ENCODE data around the gene MAML3.

Gene MAML3

DNA sequence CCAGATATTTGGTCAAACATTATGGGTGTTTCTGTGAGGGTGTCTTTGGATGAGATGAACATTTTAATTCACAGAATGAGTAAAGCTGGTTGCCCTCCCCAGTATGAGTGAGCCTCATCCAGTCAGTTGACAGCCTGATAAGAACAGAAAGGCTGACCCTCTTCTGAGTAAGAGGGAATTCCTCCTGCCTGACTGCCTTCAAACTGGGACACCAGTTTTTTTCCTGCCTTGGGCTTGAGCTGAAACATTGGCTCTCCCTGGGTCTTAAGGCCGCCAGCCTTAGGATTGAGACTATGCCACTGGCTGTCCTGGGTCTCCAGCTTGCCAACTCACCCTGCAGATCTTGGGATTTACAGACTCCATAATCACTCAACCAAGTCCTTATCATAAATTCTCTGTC lies 14.5 kb upstream of the MAML3 start:
- H3K9me3 ChIP-seq (ENCODE audit: control insufficient read depth, insufficient read depth, low read length) = no peaks in the 10 kb centered on the region
- no peaks in the 10 kb centered on the region; the same call in 1 of the 2 replicates for H3K9me2 ChIP-seq (replicated peaks; ENCODE audit: control insufficient read depth, low read length)
- TF ChIP-seq CTCF (IDR thresholded peaks at IDR 0.05; ENCODE audit: low read depth, low read length, poor library complexity, severe bottlenecking) (no peak), EZH2phosphoT487 (IDR thresholded peaks at IDR 0.05; ENCODE audit: borderline replicate concordance, low read length) (no peak)
- H3K4me3 ChIP-seq (ENCODE audit: low read length) = no peak overlapping the region
- H3K27ac ChIP-seq (ENCODE audit: low read depth, low read length) = no peak overlapping the region
- no peak overlapping the region for H3K4me2 ChIP-seq (ENCODE audit: low read length)
- H3F3A ChIP-seq (ENCODE audit: control insufficient read depth, insufficient read depth) = no peaks in the 10 kb centered on the region
- no peaks in the 10 kb centered on the region for H3K36me3 ChIP-seq (ENCODE audit: control insufficient read depth, low read length)
- H4K20me1 ChIP-seq (ENCODE audit: control insufficient read depth, insufficient read depth, low read depth, low read length) = no peaks in the 10 kb centered on the region
- H3K4me1 ChIP-seq (ENCODE audit: control insufficient read depth, low read length) = no peaks in the 10 kb centered on the region
- no peaks in the 10 kb centered on the region for H3K27me3 ChIP-seq (ENCODE audit: control insufficient read depth, low read length)
- H3K79me2 ChIP-seq (ENCODE audit: control insufficient read depth, low read length) = no peaks in the 10 kb centered on the region

DNA sequence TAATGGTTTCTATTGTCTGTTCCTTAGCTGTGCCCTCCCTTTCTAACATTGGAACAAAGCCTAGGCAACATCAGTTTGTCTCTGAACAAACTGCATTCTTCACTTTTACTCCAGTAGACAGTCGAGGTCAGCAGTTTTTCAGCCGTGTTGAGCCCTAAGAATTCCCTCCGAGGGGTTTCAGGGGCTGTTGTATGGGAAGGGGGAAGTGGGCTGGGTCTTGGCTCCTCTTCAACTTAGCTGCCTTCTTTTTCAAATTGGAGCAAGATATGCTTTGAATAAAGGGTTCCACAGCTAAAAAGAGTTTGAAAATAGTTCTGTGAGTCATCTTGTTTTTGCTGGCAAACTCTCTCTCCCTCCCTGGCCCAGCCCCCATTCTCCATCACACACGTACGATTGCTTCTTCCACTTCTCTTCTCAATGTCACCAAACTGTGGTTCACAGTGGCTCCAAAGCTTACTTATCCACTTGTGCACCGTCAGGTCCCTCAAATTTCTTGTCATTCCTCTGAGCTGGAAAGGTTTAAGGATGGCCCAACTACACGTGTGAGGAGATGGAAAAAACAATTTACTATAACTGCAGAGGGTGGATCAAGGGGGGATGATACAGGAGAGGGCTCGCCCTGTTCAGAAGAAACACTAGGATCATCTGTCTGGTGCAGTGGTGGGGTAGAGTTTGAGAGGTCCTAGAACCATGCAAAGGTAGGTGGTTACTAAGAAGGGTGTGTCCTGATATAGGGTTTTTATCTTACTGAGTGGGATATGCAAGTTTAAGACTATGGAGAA lies 9.2 kb upstream of the MAML3 start:
- no peaks in the 10 kb centered on the region for H3K79me2 ChIP-seq (ENCODE audit: control insufficient read depth, low read length)
- TF ChIP-seq CTCF (IDR thresholded peaks at IDR 0.05; ENCODE audit: low read depth, low read length, poor library complexity, severe bottlenecking) (no peak), EZH2phosphoT487 (IDR thresholded peaks at IDR 0.05; ENCODE audit: borderline replicate concordance, low read length) (no peak)

GRCh38 chr4:140162596-140162995 lies 8.6 kb upstream of the MAML3 start:
- TF ChIP-seq EZH2phosphoT487 (IDR thresholded peaks at IDR 0.05; ENCODE audit: borderline replicate concordance, low read length) (no peak), CTCF (IDR thresholded peaks at IDR 0.05; ENCODE audit: low read depth, low read length, poor library complexity, severe bottlenecking) (no peak)

More for the DNA sequence above, 9.2 kb upstream of the MAML3 start:
- Histone ChIP-seq H3K27me3 (ENCODE audit: control insufficient read depth, low read length) (no peaks in the 10 kb centered on the region), H3K4me1 (ENCODE audit: control insufficient read depth, low read length) (peaks cover 15% of the 10 kb centered on the region), H3K4me2 (ENCODE audit: low read length) (peak overlapping the region; percentile 26), H3K9me2 (replicated peaks; ENCODE audit: control insufficient read depth, low read length) (no peaks in the 10 kb centered on the region; the same call in 1 of the 2 replicates), H4K20me1 (ENCODE audit: control insufficient read depth, insufficient read depth, low read depth, low read length) (no peaks in the 10 kb centered on the region), H3K9me3 (ENCODE audit: control insufficient read depth, insufficient read depth, low read length) (no peaks in the 10 kb centered on the region), H3K4me3 (ENCODE audit: low read length) (no peak overlapping the region), H3K36me3 (ENCODE audit: control insufficient read depth, low read length) (no peaks in the 10 kb centered on the region), H3K27ac (ENCODE audit: low read depth, low read length) (no peak overlapping the region), H3F3A (ENCODE audit: control insufficient read depth, insufficient read depth) (no peaks in the 10 kb centered on the region)

More at GRCh38 chr4:140162596-140162995, 8.6 kb upstream of the MAML3 start:
- no peaks in the 10 kb centered on the region for H3F3A ChIP-seq (ENCODE audit: control insufficient read depth, insufficient read depth)
- peaks cover 19% of the 10 kb centered on the region for H3K4me1 ChIP-seq (ENCODE audit: control insufficient read depth, low read length)
- H3K9me3 ChIP-seq (ENCODE audit: control insufficient read depth, insufficient read depth, low read length) = no peaks in the 10 kb centered on the region
- H4K20me1 ChIP-seq (ENCODE audit: control insufficient read depth, insufficient read depth, low read depth, low read length) = no peaks in the 10 kb centered on the region
- no peaks in the 10 kb centered on the region for H3K36me3 ChIP-seq (ENCODE audit: control insufficient read depth, low read length)
- H3K79me2 ChIP-seq (ENCODE audit: control insufficient read depth, low read length) = no peaks in the 10 kb centered on the region
- H3K4me2 ChIP-seq (ENCODE audit: low read length) = peak overlapping the region; percentile 26
- no peak overlapping the region for H3K4me3 ChIP-seq (ENCODE audit: low read length)
- H3K27me3 ChIP-seq (ENCODE audit: control insufficient read depth, low read length) = no peaks in the 10 kb centered on the region
- H3K27ac ChIP-seq (ENCODE audit: low read depth, low read length) = no peak overlapping the region
- H3K9me2 ChIP-seq (replicated peaks; ENCODE audit: control insufficient read depth, low read length) = no peaks in the 10 kb centered on the region; the same call in 1 of the 2 replicates

Measured in DOHH2 (cell line).